Stimulated activated memory B cell treated with anti-CD40 and anti-IgM and Interleukin-4, amounts not matched to agents 10 μg/mL and 1 μg/mL and 100 μg/mL, for 72 hours (primary cell): ENCODE data around the gene CEP89.
"Not testable (repeated sequence)": the region's sequence is repeated elsewhere in the genome, so short reads cannot be mapped to it uniquely, and the experiment has no call there.

Source experiments
- ATAC-seq: fragments of 150-1000 bp; cut with Tn5 transposase; 2 replicates; pipeline ENCODE4 v1.10.0; 2021
- H3K27ac Mint-ChIP-seq: one replicate; pipeline ENCODE4 v1.8.0; 2022; ENCODE audit warnings: mild to moderate bottlenecking, mixed read lengths
- H3K27me3 Mint-ChIP-seq: one replicate; pipeline ENCODE4 v1.8.0; 2022; ENCODE audit warnings: mixed read lengths
- H3K36me3 Mint-ChIP-seq: one replicate; pipeline ENCODE4 v1.8.0; 2022; ENCODE audit warnings: mixed read lengths
- H3K4me1 Mint-ChIP-seq: one replicate; pipeline ENCODE4 v1.8.0; 2022; ENCODE audit warnings: mixed read lengths
- H3K4me3 Mint-ChIP-seq: one replicate; pipeline ENCODE4 v1.8.0; 2022; ENCODE audit warnings: mild to moderate bottlenecking, moderate library complexity, mixed read lengths
- H3K9me3 Mint-ChIP-seq: one replicate; pipeline ENCODE4 v1.8.0; 2022; ENCODE audit warnings: mixed read lengths

Gene CEP89

GRCh38 chr19:32971715-32972540, at the start of gene CEP89, which contains the start of gene FAAP24:
Gene CEP89 (minus strand): TSS chr19:32971958. CDS start chr19:32971874, 84 bp downstream.
Gene FAAP24 (plus strand): TSS chr19:32972242. CDS start chr19:32973197, 955 bp downstream.
- peak; percentile 100 for ATAC-seq
- peak within 1 kb of the TSS; percentile 82 for H3K27ac Mint-ChIP-seq
- peak within 1 kb of the TSS; percentile 98 for H3K4me3 Mint-ChIP-seq
- peaks cover 35% of the 10 kb centered on the region for H3K36me3 Mint-ChIP-seq
- H3K4me1 Mint-ChIP-seq, result peaks cover 15% of the 10 kb centered on the region
- H3K27me3 Mint-ChIP-seq, result no peaks in the 10 kb centered on the region
- no peaks in the 10 kb centered on the region for H3K9me3 Mint-ChIP-seq

GRCh38 chr19:33010891-33011290, 39.1 kb upstream of the CEP89 start:
- H3K27me3 Mint-ChIP-seq, H3K9me3 Mint-ChIP-seq, H3K27ac Mint-ChIP-seq, H3K4me3 Mint-ChIP-seq, ATAC-seq, H3K4me1 Mint-ChIP-seq: not testable (repeated sequence)
- peaks cover 21% of the 10 kb centered on the region for H3K36me3 Mint-ChIP-seq

- Mint-ChIP-seq H3K4me1 (no peaks in the 10 kb centered on the region), H3K4me3 (no peak overlapping the region), H3K27me3 (no peaks in the 10 kb centered on the region), H3K27ac (no peak overlapping the region), H3K36me3 (peaks cover 21% of the 10 kb centered on the region), H3K9me3 (no peaks in the 10 kb centered on the region)
- ATAC-seq, result no peak
These were observed 37.0 kb upstream of the CEP89 start for GRCh38 chr19:33008738-33009137.

- Mint-ChIP-seq H3K4me1 (peaks cover 4% of the 10 kb centered on the region), H3K4me3 (no peak overlapping the region), H3K9me3 (no peaks in the 10 kb centered on the region), H3K27ac (no peak overlapping the region), H3K27me3 (no peaks in the 10 kb centered on the region), H3K36me3 (peaks cover 5% of the 10 kb centered on the region)
- no peak for ATAC-seq
These were observed 33.7 kb upstream of the CEP89 start for GRCh38 chr19:33005440-33005839.

- not testable (repeated sequence) for ATAC-seq, H3K9me3 Mint-ChIP-seq, H3K36me3 Mint-ChIP-seq, H3K27me3 Mint-ChIP-seq, H3K27ac Mint-ChIP-seq, H3K4me3 Mint-ChIP-seq, H3K4me1 Mint-ChIP-seq
These were observed 31.8 kb upstream of the CEP89 start for GRCh38 chr19:33003424-33004024.

GRCh38 chr19:33002126-33002865, 30.5 kb upstream of the CEP89 start:
- not testable (repeated sequence) for H3K9me3 Mint-ChIP-seq, H3K4me1 Mint-ChIP-seq, H3K4me3 Mint-ChIP-seq, ATAC-seq, H3K27ac Mint-ChIP-seq, H3K27me3 Mint-ChIP-seq
- H3K36me3 Mint-ChIP-seq, result peaks cover 15% of the 10 kb centered on the region

- Mint-ChIP-seq H3K4me1 (peaks cover 6% of the 10 kb centered on the region), H3K36me3 (peaks cover 19% of the 10 kb centered on the region), H3K27me3 (no peaks in the 10 kb centered on the region), H3K27ac (no peak overlapping the region), H3K4me3 (no peak overlapping the region), H3K9me3 (no peaks in the 10 kb centered on the region)
- ATAC-seq, result no peak
These were observed 29.2 kb upstream of the CEP89 start for GRCh38 chr19:33000910-33001309.

- Mint-ChIP-seq H3K9me3 (no peaks in the 10 kb centered on the region), H3K4me3 (no peak overlapping the region), H3K4me1 (peaks cover 6% of the 10 kb centered on the region), H3K27ac (no peak overlapping the region), H3K36me3 (peaks cover 19% of the 10 kb centered on the region), H3K27me3 (no peaks in the 10 kb centered on the region)
- no peak for ATAC-seq
These were observed 28.8 kb upstream of the CEP89 start for GRCh38 chr19:33000510-33000909.

GRCh38 chr19:32998722-32999121, 27.0 kb upstream of the CEP89 start:
- H3K9me3 Mint-ChIP-seq, result no peaks in the 10 kb centered on the region
- peaks cover 6% of the 10 kb centered on the region for H3K4me1 Mint-ChIP-seq
- peaks cover 19% of the 10 kb centered on the region for H3K36me3 Mint-ChIP-seq
- no peaks in the 10 kb centered on the region for H3K27me3 Mint-ChIP-seq
- H3K4me3 Mint-ChIP-seq, result no peak overlapping the region
- H3K27ac Mint-ChIP-seq, result no peak overlapping the region
- ATAC-seq, result no peak

GRCh38 chr19:32997716-32998355, 26.1 kb upstream of the CEP89 start:
- Mint-ChIP-seq H3K4me3 (no peak overlapping the region), H3K9me3 (no peaks in the 10 kb centered on the region), H3K27ac (no peak overlapping the region), H3K27me3 (no peaks in the 10 kb centered on the region), H3K4me1 (peaks cover 6% of the 10 kb centered on the region), H3K36me3 (peaks cover 19% of the 10 kb centered on the region)
- no peak for ATAC-seq

GRCh38 chr19:32997061-32997464, 25.3 kb upstream of the CEP89 start:
- not testable (repeated sequence) for H3K4me1 Mint-ChIP-seq, H3K4me3 Mint-ChIP-seq, ATAC-seq, H3K27me3 Mint-ChIP-seq, H3K9me3 Mint-ChIP-seq, H3K27ac Mint-ChIP-seq
- peaks cover 19% of the 10 kb centered on the region for H3K36me3 Mint-ChIP-seq

- peaks cover 19% of the 10 kb centered on the region for H3K36me3 Mint-ChIP-seq
- not testable (repeated sequence) for H3K9me3 Mint-ChIP-seq, H3K4me1 Mint-ChIP-seq, H3K4me3 Mint-ChIP-seq, H3K27ac Mint-ChIP-seq, ATAC-seq, H3K27me3 Mint-ChIP-seq
These were observed 24.2 kb upstream of the CEP89 start for GRCh38 chr19:32995966-32996365.

GRCh38 chr19:32988724-32989123, 17.0 kb upstream of the CEP89 start:
- no peak for ATAC-seq
- H3K36me3 Mint-ChIP-seq, result no peaks in the 10 kb centered on the region
- no peak overlapping the region for H3K27ac Mint-ChIP-seq
- H3K9me3 Mint-ChIP-seq, result no peaks in the 10 kb centered on the region
- H3K4me3 Mint-ChIP-seq, result no peak overlapping the region
- H3K27me3 Mint-ChIP-seq, result no peaks in the 10 kb centered on the region
- H3K4me1 Mint-ChIP-seq, result no peaks in the 10 kb centered on the region

GRCh38 chr19:32988254-32988653, 16.5 kb upstream of the CEP89 start:
- H3K27ac Mint-ChIP-seq, H3K9me3 Mint-ChIP-seq, H3K4me3 Mint-ChIP-seq, H3K36me3 Mint-ChIP-seq, H3K4me1 Mint-ChIP-seq, H3K27me3 Mint-ChIP-seq, ATAC-seq: not testable (repeated sequence)

- not testable (repeated sequence) for H3K36me3 Mint-ChIP-seq, ATAC-seq, H3K9me3 Mint-ChIP-seq, H3K4me1 Mint-ChIP-seq, H3K27me3 Mint-ChIP-seq, H3K4me3 Mint-ChIP-seq, H3K27ac Mint-ChIP-seq
These were observed 10.7 kb upstream of the CEP89 start for GRCh38 chr19:32982488-32982887.
